Measurements from ENCODE around the gene DDAH2. TPM values are rescaled to one million over a fixed set of nuclear protein-coding genes. Genes with fewer than 3 reads are reported as not detected.

Gene DDAH2
- total RNA-seq, 4 donors from 2014 or later: 112 to 189 (median 160) TPM

- no peak for TF ChIP-seq CTCF (IDR thresholded peaks at IDR 0.05; ENCODE audit: low read depth)
These were observed 12.7 kb upstream of the DDAH2 start for GRCh38 chr6:31741815-31742214.

GRCh38 chr6:31740397-31741223 lies 11.5 kb upstream of the DDAH2 start:
- no peak for TF ChIP-seq CTCF (IDR thresholded peaks at IDR 0.05; ENCODE audit: low read depth)

- no peak for TF ChIP-seq CTCF (IDR thresholded peaks at IDR 0.05; ENCODE audit: low read depth)
These were observed 10.7 kb upstream of the DDAH2 start, which contains the start of gene MSH5 for GRCh38 chr6:31739639-31740396. TSS of gene MSH5 (plus strand) at chr6:31740005. CDS start at chr6:31740467, 462 bp downstream.

- TF ChIP-seq CTCF (IDR thresholded peaks at IDR 0.05; ENCODE audit: low read depth): no peak
These were observed 9.2 kb upstream of the DDAH2 start for GRCh38 chr6:31737991-31738979.

GRCh38 chr6:31737315-31737990 lies 8.4 kb upstream of the DDAH2 start:
- TF ChIP-seq CTCF (IDR thresholded peaks at IDR 0.05; ENCODE audit: low read depth): no peak

GRCh38 chr6:31736768-31737314 lies 7.7 kb upstream of the DDAH2 start:
- no peak for TF ChIP-seq CTCF (IDR thresholded peaks at IDR 0.05; ENCODE audit: low read depth)

All from subcutaneous adipose tissue (tissue), 4 donors.